Panc1 (cell line): ENCODE measurements around the gene SSR2.

Source experiments
- POLR2AphosphoS5 ChIP-seq: IDR thresholded peaks from 2 replicates; pipeline ENCODE4 v1.6.1; 2012; ENCODE audit warnings: mild to moderate bottlenecking, low read depth, low read length, moderate library complexity
- TF ChIP-seq, protein P1 (sequence below): fragments of 450-650 bp; IDR thresholded peaks from 2 replicates; pipeline ENCODE4 v1.5.1; 2017; ENCODE audit warnings: mild to moderate bottlenecking

DNA sequence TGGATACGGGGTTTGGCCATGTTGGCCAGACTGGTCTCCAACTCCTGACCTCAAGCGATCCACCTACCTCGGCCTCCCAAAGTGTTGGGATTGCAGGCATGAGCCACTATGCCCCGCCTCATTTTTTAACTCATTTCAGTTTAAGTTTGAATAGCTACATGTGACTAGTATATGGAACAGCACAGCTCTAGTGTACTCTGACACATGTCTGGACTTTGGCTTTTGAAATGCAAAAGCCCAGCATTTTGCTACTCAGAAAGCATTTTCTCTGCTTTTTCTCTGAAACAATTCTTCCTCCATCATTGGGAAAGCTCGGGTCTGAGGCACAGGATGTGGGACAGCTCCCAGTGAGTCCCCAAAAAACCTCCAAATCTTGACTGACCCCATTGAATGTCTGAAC lies 4.0 kb upstream of the SSR2 start:
- TF ChIP-seq, protein P1, sequence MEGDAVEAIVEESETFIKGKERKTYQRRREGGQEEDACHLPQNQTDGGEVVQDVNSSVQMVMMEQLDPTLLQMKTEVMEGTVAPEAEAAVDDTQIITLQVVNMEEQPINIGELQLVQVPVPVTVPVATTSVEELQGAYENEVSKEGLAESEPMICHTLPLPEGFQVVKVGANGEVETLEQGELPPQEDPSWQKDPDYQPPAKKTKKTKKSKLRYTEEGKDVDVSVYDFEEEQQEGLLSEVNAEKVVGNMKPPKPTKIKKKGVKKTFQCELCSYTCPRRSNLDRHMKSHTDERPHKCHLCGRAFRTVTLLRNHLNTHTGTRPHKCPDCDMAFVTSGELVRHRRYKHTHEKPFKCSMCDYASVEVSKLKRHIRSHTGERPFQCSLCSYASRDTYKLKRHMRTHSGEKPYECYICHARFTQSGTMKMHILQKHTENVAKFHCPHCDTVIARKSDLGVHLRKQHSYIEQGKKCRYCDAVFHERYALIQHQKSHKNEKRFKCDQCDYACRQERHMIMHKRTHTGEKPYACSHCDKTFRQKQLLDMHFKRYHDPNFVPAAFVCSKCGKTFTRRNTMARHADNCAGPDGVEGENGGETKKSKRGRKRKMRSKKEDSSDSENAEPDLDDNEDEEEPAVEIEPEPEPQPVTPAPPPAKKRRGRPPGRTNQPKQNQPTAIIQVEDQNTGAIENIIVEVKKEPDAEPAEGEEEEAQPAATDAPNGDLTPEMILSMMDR, result no peak
- TF ChIP-seq POLR2AphosphoS5, result no peak
